Measurements from ENCODE around the gene IBA57.
"Not testable (repeated sequence)": the region's sequence is repeated elsewhere in the genome, so short reads cannot be mapped to it uniquely, and the experiment has no call there.

IBA57 gene

DNA sequence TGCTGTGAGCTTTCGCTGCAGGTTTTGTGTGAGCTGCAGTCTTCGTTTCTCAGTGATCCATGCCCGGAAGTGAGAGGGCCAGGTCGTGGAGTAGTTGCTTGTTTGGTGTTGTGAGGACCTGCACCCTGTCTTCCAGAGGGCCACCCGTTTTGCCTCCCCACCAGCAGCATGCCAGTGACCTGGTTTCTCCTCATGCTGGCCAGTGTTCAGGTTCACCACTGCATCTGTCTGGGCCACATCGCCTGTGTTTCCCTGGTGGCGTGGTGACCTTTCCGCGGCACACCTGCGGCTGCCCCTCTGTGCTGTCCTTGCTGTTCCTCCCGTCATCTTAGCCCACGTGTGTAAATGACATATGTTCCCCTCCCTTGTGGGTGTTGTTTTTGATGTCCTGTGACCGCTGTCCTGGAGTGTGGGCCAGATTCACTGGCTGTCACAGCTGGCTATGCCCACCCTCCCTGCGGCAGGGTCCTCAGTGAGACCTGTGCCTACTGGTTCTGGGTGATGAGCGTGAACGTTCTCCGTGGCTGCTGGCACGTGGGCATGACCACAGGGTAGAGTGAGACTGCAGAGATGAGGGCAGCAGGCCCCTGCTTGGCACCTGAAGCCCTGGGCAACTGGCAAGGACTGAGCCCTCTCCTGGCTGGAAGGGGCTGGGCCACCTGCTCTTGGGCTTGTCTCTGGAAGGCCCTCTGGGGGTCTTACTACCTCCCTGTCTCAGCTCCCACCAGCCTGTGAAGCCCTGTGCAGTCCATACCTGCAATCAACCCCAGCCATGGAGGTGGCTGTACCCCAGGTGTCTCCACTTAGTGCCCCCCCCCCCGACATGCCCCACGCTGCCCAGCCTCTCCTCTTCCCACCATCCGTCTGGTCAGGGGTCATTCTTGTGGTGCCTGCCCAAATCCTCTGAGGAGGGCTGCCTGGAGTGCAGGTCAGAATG lies 7.3 kb downstream of the IBA57 start:
- ATAC-seq: no peak
- no peak for DNase-seq

- not testable (repeated sequence) for ATAC-seq, DNase-seq
These were observed 8.2 kb downstream of the IBA57 start for GRCh38 chr1:228173528-228174481.

GRCh38 chr1:228174482-228175315 lies 9.1 kb downstream of the IBA57 start:
- DNase-seq (no peak), ATAC-seq (no peak)

- DNase-seq (no peak), ATAC-seq (peak; percentile 5)
These were observed 9.9 kb downstream of the IBA57 start for GRCh38 chr1:228175316-228176023.

GRCh38 chr1:228176024-228176395 lies 10.4 kb downstream of the IBA57 start:
- no peak for ATAC-seq

GRCh38 chr1:228176461-228177182 lies 11.0 kb downstream of the IBA57 start:
- ATAC-seq: no peak
- no peak for DNase-seq

More at GRCh38 chr1:228176024-228176395, 10.4 kb downstream of the IBA57 start:
- no peak for DNase-seq

DNA sequence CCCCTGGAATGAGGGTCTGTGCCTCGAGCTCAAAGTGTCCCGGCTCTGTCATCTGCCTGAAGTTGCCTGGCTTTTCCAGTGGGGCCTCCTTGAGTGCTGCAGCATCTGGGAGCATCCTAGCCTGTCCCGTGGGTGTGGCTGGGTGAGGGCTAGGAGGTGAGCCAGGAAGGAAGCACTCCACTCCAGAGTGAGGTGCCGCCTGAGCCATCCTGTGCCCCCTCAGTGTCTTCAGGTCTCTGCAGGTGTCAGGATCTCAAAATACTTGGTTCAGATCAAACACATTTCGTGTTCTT lies 11.5 kb downstream of the IBA57 start:
- no peak for ATAC-seq
- no peak for DNase-seq

GRCh38 chr1:228177721-228178710 lies 12.4 kb downstream of the IBA57 start:
- DNase-seq: no peak
- no peak for ATAC-seq

DNA sequence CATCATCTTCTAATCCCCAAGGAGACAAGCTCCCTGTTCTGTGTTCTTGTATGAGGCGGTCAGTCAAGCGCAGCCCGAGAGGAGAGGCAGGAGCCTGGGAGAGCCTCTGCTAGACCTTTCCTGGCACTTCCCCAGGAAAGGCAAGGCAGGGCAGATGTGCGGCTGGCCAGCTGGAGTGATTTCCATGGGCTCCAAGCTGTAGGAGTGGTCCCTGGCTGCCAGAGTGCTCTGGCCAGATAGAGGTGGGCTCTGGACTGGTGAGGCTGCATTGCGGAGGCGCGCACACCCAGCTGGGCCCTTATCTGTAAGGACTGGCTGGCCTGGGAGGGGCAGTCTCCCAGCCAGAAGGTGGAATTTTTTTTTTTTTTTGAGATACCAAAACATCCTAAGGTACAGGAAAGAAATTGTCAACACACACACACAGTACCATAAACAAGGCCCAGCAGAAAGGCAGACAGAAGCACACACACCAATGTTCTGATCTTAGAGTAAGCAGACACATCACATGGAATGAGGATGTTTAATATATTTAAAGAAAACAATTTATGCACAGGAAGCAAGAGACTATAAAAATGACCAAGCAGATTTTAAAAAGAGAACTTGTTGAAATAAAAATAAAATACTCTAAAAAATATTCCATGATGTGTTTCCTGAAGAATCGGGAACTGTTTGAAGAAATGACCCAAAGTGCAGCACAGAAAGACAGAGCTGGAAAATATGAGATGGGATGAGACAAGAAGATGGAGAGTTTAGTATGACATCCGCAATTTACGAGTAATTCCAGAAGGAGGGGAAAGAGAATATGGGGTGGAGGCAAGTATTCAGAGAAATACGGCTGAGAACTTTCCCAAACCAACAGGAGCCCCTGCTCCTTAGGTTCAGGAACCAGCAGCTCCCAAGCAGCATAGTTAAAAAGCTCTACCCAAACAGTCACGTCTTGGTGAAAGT lies 13.4 kb downstream of the IBA57 start:
- DNase-seq (no peak), ATAC-seq (no peak)

- ATAC-seq: no peak
- no peak for DNase-seq
These were observed 14.8 kb downstream of the IBA57 start for GRCh38 chr1:228180271-228180958.

DNA sequence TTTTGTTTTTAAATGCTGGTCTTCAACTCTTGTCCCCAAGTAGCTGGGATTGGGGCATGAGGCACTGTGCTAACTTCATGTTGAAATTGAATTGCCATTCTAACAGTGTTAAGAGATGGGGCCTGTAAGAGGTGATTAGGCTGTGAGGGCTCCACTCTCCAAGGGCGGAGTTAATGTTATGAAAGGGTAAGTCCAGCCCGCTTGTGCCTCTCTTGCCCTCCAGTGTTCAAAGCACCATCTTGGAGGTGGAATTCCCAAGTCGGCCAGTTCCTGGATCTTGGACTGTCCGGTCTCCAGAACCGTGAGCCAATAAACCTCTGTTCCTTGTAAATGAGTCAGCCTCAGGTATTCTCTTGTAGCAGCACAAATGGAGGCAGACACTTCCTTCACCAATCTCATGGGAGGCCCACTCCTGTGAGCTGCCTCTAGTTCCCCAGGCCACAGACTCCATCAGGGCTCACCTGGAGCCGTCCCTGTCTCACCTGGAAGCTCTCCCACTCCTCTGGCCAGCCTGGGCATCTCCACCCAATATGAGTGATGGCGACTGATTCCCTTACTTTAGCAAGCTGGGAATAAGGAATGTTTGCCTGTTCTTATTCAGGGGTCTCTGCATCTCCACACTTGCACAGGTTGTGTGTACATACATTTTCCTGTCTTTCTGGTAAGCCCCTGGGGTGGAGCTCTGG lies 15.5 kb downstream of the IBA57 start:
- ATAC-seq: no peak
- no peak for DNase-seq

DNA sequence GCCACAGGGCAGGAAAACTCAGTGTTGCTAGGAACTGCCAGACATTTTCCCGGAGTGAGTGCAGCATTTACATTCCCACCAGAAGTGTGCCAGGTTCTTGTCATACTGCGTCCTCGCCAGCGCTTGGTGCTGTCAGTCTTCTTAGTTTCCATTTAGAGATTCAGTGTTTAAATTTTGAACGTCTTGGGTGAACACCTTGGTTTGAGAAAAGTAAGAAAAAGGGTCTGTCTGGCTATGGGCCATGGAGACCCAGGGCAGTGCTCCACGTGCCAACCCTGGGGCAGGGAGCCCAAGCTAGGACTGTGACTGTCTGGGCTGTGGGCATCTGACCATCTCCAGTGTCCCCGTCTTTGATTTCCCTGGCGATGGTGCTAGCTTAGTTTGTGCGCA lies 16.0 kb downstream of the IBA57 start:
- DNase-seq (no peak), ATAC-seq (no peak)

DNA sequence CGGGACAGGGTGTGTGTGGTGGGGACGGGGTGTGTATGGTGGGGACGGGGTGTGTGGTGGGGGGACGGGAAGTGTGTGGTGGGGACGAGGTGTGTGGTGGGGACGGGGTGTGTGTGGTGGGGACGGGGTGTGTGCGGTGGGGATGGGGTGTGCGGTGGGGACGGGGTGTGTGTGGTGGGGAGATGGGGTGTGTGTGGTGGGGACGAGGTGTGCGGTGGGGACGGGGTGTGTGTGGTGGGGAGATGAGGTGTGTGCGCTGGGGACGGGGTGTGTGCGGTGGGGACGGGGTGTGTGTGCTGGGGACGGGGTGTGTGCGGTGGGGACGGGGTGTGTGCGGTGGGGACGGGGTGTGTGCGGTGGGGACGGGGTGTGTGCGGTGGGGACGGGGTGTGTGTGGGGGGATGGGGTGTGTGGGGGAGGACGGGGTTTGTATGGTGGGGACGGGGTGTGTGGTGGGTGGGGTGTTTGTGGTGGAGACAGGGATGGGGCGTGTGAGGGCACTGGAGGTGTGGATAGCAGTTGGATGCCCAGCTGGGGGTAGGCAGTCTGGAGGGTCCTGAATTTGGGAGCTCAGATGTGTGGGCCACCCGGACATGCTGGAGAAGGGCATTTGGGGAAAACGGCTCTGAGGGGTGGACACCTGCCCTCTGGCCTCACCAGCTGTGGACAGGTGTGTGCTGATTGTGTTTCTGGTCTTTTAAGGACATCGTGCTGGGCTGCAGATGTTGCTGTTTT lies 16.9 kb downstream of the IBA57 start:
- DNase-seq (no peak), ATAC-seq (no peak)

DNA sequence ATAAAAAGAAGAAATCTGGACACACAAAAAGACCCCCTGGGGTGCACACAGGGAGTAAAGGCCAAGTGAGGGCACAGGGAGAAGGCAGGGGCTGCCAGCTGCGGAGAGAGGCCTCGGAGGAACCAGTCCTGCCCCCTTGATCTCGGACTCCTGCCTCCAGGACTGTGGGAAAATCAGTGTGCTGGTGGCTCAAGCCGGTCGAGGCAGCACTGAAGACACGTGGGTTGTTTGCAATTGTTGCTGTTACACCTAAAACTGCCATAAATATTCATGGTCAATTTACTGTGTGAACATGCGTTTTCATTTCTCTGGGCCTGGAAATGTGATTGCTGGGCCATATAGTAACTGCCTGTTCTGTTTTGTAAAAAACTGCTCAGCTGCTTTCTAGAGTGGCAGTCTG lies 18.5 kb downstream of the IBA57 start:
- ATAC-seq (no peak), DNase-seq (no peak)

DNA sequence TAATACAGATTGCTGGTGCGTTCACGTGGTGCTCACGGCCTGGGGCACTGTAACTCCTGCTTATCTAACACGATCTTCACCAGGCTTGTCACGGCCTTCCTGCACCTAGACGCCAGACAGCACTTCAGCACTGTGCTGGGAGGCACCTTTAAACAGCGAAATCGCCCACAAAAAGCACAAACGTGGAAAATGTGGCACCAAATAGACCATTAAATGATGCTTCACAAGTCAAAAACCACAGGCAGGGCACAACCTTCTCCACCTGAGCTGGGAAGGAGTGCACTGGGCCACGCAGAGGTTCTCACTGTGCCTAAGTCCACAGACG lies 20.0 kb downstream of the IBA57 start:
- DNase-seq (no peak), ATAC-seq (peak; percentile 68)

DNA sequence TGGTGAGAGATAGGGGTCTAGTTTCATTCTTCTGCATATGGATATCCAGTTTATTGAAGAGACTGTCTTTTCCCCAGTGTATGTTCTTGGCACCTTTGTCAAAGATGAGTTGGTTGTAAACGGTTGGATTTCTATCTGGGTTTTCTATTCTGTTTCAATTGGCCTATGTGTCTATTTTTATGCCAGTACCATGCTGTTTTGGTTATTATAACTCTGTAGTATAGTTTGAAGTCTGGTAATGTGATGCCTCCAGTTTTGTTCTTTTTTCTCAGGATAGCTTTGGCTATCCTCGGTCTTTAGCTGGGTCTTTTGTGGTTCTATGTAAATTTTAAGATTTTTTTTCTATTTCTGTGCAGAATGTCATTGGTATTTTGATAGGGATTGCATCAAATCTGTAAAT lies 22.6 kb downstream of the IBA57 start:
- DNase-seq, ATAC-seq: not testable (repeated sequence)

- ATAC-seq (no peak), DNase-seq (no peak)
These were observed 24.6 kb downstream of the IBA57 start for GRCh38 chr1:228190182-228190581.

All from stimulated activated naive CD8-positive, alpha-beta T cell treated with anti-CD3 and anti-CD28 coated beads, Interleukin-15, Interleukin-2, amounts not matched to agents 100 U/mL and 50 U/mL, for 24 hours (primary cell).